H1 (cell line): ENCODE results near the gene CNOT1. TPM values are rescaled to one million over a fixed set of nuclear protein-coding genes. Genes with fewer than 3 reads are reported as not detected.

Experiments
- CTCF ChIA-PET: fragments of 300-600 bp; sonication (Branson Sonifier 250); formaldehyde crosslinking; loops from one replicate; lab custom pipeline; 2021; ENCODE audit not compliant: partially characterized antibody; lab: Charles Lee
- POLR2A ChIA-PET: fragments of 300-600 bp; sonication (Branson Sonifier 250); formaldehyde crosslinking; loops from one replicate; lab custom pipeline; 2021; ENCODE audit warnings: inconsistent platforms; ENCODE audit not compliant: partially characterized antibody; lab: Charles Lee
- DNase-seq, 2 experiments: peaks; one replicate each; pipeline versions ENCODE4 v3.0.0 to v3.0.0-alpha.2; 2010 to 2022; ENCODE audit warnings: low spot score in 2 of 2, low read depth in 1 of 2, mixed read lengths in 1 of 2
- FAIRE-seq: peaks from 2 replicates; lab custom pipeline; 2011; peaks lifted over from hg19 to GRCh38; lab: Jason Lieb, UNC
- H2AFZ ChIP-seq: 2 replicates; pipeline ENCODE4 v1.8.1; 2012; ENCODE audit warnings: low read length, inconsistent platforms
- H2AK5ac ChIP-seq: 2 replicates; pipeline ENCODE4 v1.6.1; 2013; ENCODE audit warnings: low read depth, low read length
- H2BK120ac ChIP-seq: replicated peaks from 2 replicates; pipeline ENCODE3; 2013; ENCODE audit warnings: low read depth, low read length, inconsistent platforms
- H2BK12ac ChIP-seq: 2 replicates; pipeline ENCODE4 v1.6.1; 2013; ENCODE audit warnings: low read depth, low read length
- H2BK15ac ChIP-seq: 2 replicates; pipeline ENCODE4 v1.6.1; 2013; ENCODE audit warnings: low read length
- H2BK20ac ChIP-seq: 2 replicates; pipeline ENCODE4 v1.6.1; 2013; ENCODE audit warnings: low read length
- H2BK5ac ChIP-seq: 2 replicates; pipeline ENCODE4 v1.6.1; 2013; ENCODE audit warnings: low read depth, low read length
- H3K14ac ChIP-seq: 2 replicates; pipeline ENCODE4 v1.6.1; 2013; ENCODE audit warnings: inconsistent platforms; ENCODE audit not compliant: insufficient read length
- H3K18ac ChIP-seq: 2 replicates; pipeline ENCODE4 v1.6.1; 2013; ENCODE audit warnings: low read length; ENCODE audit errors: extremely low read depth
- H3K23ac ChIP-seq: 2 replicates; pipeline ENCODE4 v1.6.1; 2013; ENCODE audit warnings: inconsistent platforms; ENCODE audit not compliant: insufficient read length
- H3K23me2 ChIP-seq: 2 replicates; pipeline ENCODE4 v1.6.1; 2013; ENCODE audit warnings: low read depth, low read length
- H3K27ac ChIP-seq: 2 replicates; pipeline ENCODE4 v1.6.1; 2011; ENCODE audit warnings: low read depth, low read length, inconsistent platforms
- H3K27me3 ChIP-seq, 4 experiments: replicated peaks in 1 of 4; 1 replicate in 1 of 4; 2 replicates in 3 of 4; pipeline versions ENCODE4 v1.6.1 to v1.8.1; 2011 to 2013; ENCODE audit warnings: low read length in 3 of 4, mild to moderate bottlenecking in 3 of 4, inconsistent platforms in 2 of 4, mixed read lengths in 2 of 4, moderate library complexity in 1 of 4; ENCODE audit not compliant: control insufficient read depth in 3 of 4, insufficient read depth in 3 of 4; ENCODE audit errors: extremely low read depth in 1 of 4
- H3K36me3 ChIP-seq, 4 experiments: 2 replicates each; pipeline versions ENCODE4 v1.6.1 to v1.8.1; 2011 to 2013; ENCODE audit warnings: mild to moderate bottlenecking in 4 of 4, low read length in 3 of 4, moderate library complexity in 2 of 4, control low read depth in 1 of 4, inconsistent platforms in 1 of 4; ENCODE audit not compliant: insufficient read depth in 4 of 4, control insufficient read depth in 2 of 4
- H3K4ac ChIP-seq: replicated peaks from 2 replicates; pipeline ENCODE3; 2013; ENCODE audit warnings: low read length, low read depth, mixed read lengths, inconsistent platforms; ENCODE audit not compliant: insufficient read length
- H3K4me1 ChIP-seq, 4 experiments: replicated peaks in 1 of 4; 1 replicate in 1 of 4; 2 replicates in 3 of 4; pipeline versions ENCODE4 v1.6.1 to v1.8.1; 2011 to 2013; ENCODE audit warnings: low read length in 3 of 4, inconsistent platforms in 2 of 4, mixed read lengths in 1 of 4; ENCODE audit not compliant: insufficient read depth in 4 of 4, control insufficient read depth in 3 of 4
- H3K4me2 ChIP-seq, 2 experiments: 2 replicates each; pipeline versions ENCODE4 v1.6.1 to v1.8.1; 2011 to 2013; ENCODE audit warnings: low read depth in 2 of 2, low read length in 2 of 2, control low read depth in 1 of 2, inconsistent platforms in 1 of 2, mild to moderate bottlenecking in 1 of 2; ENCODE audit not compliant: insufficient read depth in 1 of 2
- H3K4me3 ChIP-seq, 4 experiments: fragments of 200-600, 300-600 bp in 1 of 4; sonication (generic), shearing (Covaris generic), sonication (Bioruptor Twin) in 1 of 4; 2 replicates each; pipeline versions ENCODE4 v1.5.1 to v1.8.1; 2011 to 2016; ENCODE audit warnings: low read length in 4 of 4, low read depth in 3 of 4, control low read depth in 2 of 4, inconsistent platforms in 2 of 4, mild to moderate bottlenecking in 2 of 4, mixed read lengths in 1 of 4, moderate library complexity in 1 of 4; ENCODE audit not compliant: insufficient read depth in 2 of 4; ENCODE audit errors: extremely low read depth in 1 of 4
- H3K56ac ChIP-seq: replicated peaks from 2 replicates; pipeline ENCODE3; 2013; ENCODE audit warnings: low read depth, mild to moderate bottlenecking, mixed read lengths, low read length, inconsistent platforms; ENCODE audit not compliant: insufficient read length
- H3K79me1 ChIP-seq: 2 replicates; pipeline ENCODE4 v1.6.1; 2013; ENCODE audit warnings: low read depth, low read length, control low read depth
- H3K79me2 ChIP-seq, 2 experiments: 2 replicates each; pipeline versions ENCODE4 v1.6.1 to v1.8.1; 2012 to 2013; ENCODE audit warnings: low read length in 2 of 2, mild to moderate bottlenecking in 2 of 2, inconsistent platforms in 1 of 2; ENCODE audit not compliant: insufficient read depth in 2 of 2, control insufficient read depth in 1 of 2
- H3K9ac ChIP-seq, 4 experiments: replicated peaks in 1 of 4; 1 replicate in 1 of 4; 2 replicates in 3 of 4; pipeline versions ENCODE4 v1.6.1 to v1.8.1; 2011 to 2013; ENCODE audit warnings: low read depth in 3 of 4, low read length in 3 of 4, control low read depth in 2 of 4, mild to moderate bottlenecking in 2 of 4, moderate library complexity in 2 of 4, inconsistent platforms in 1 of 4; ENCODE audit errors: extremely low read depth in 1 of 4
- H3K9me3 ChIP-seq, 2 experiments: 2 replicates each; pipeline versions ENCODE4 v1.6.1 to v1.8.1; 2012 to 2013; ENCODE audit warnings: mild to moderate bottlenecking in 2 of 2, moderate library complexity in 2 of 2, control low read depth in 1 of 2, inconsistent platforms in 1 of 2, low read depth in 1 of 2, low read length in 1 of 2, mixed read lengths in 1 of 2; ENCODE audit not compliant: insufficient read depth in 2 of 2
- H4K20me1 ChIP-seq, 2 experiments: replicated peaks in 1 of 2; 2 replicates each; pipeline versions ENCODE3 to v1.8.1; 2011 to 2013; ENCODE audit warnings: inconsistent platforms in 2 of 2, low read length in 2 of 2, mild to moderate bottlenecking in 1 of 2; ENCODE audit not compliant: insufficient read depth in 2 of 2, control insufficient read depth in 1 of 2
- H4K5ac ChIP-seq: 2 replicates; pipeline ENCODE4 v1.6.1; 2013; ENCODE audit warnings: low read length, low read depth, mixed read lengths, inconsistent platforms; ENCODE audit not compliant: insufficient read length
- H4K8ac ChIP-seq: 2 replicates; pipeline ENCODE4 v1.8.0; 2013; ENCODE audit warnings: mild to moderate bottlenecking, moderate library complexity, low read length, inconsistent platforms; ENCODE audit not compliant: insufficient read depth; ENCODE audit errors: extremely low read depth
- H4K91ac ChIP-seq: replicated peaks from 2 replicates; pipeline ENCODE3; 2013; ENCODE audit warnings: low read length, mixed read lengths, inconsistent platforms; ENCODE audit not compliant: insufficient read length
- BACH1 ChIP-seq: IDR thresholded peaks from 2 replicates; pipeline ENCODE4 v1.6.1; 2012; ENCODE audit warnings: low read length, improper control_type of control experiment
- BCL11A ChIP-seq, 2 experiments: IDR thresholded peaks; one replicate each; pipeline ENCODE4 v1.6.1; 2011; ENCODE audit warnings: low read depth in 2 of 2, low read length in 2 of 2, mild to moderate bottlenecking in 2 of 2
- CBX5 ChIP-seq: fragments of 300-800, 300-1000 bp; sonication (generic); IDR thresholded peaks from 2 replicates; pipeline ENCODE4 v1.7.1; 2016; ENCODE audit warnings: antibody characterized with exemption, low read length, low read depth
- GABPA ChIP-seq: IDR thresholded peaks from 2 replicates; pipeline ENCODE4 v1.6.1; 2011; ENCODE audit warnings: mild to moderate bottlenecking, low read length, moderate library complexity, borderline replicate concordance; ENCODE audit not compliant: insufficient read depth
- GTF2F1 ChIP-seq: IDR thresholded peaks from 2 replicates; pipeline ENCODE4 v1.6.1; 2012; ENCODE audit warnings: low read depth, low read length, improper control_type of control experiment, borderline replicate concordance
- MAX ChIP-seq: IDR thresholded peaks from 2 replicates; pipeline ENCODE4 v1.6.1; 2012; ENCODE audit warnings: inconsistent platforms
- POLR2A ChIP-seq, 2 experiments: IDR thresholded peaks; 1 replicate in 1 of 2; 2 replicates in 1 of 2; pipeline ENCODE4 v1.6.1; 2011; ENCODE audit warnings: low read depth in 2 of 2, low read length in 2 of 2, mild to moderate bottlenecking in 2 of 2; ENCODE audit errors: control extremely low read depth in 1 of 2
- RBBP5 ChIP-seq: IDR thresholded peaks from 2 replicates; pipeline ENCODE4 v1.7.1; 2012; ENCODE audit warnings: low read depth, mild to moderate bottlenecking, inconsistent platforms, low read length, moderate library complexity, borderline replicate concordance
- RFX5 ChIP-seq: IDR thresholded peaks from 2 replicates; pipeline ENCODE4 v1.6.1; 2011; ENCODE audit warnings: low read depth, low read length, improper control_type of control experiment, borderline replicate concordance
- SIRT6 ChIP-seq: IDR thresholded peaks from one replicate; pipeline ENCODE4 v1.7.1; 2012; ENCODE audit warnings: low read length, inconsistent platforms
- SIX5 ChIP-seq: IDR thresholded peaks from 2 replicates; pipeline ENCODE4 v1.6.1; 2011; ENCODE audit warnings: mild to moderate bottlenecking, low read depth, low read length
- SP2 ChIP-seq: IDR thresholded peaks from 2 replicates; pipeline ENCODE4 v1.6.1; 2012; ENCODE audit warnings: mild to moderate bottlenecking, low read length, inconsistent platforms
- TBP ChIP-seq: IDR thresholded peaks from 2 replicates; pipeline ENCODE4 v1.6.1; 2011; ENCODE audit warnings: low read depth, low read length, improper control_type of control experiment
- WGBS, 2 experiments: shearing (Covaris generic) in 1 of 2; methylation state at CpG; one replicate each; pipeline versions ENCODE4 v1.1.6 to v1.1.7; 2013 to 2015; ENCODE audit warnings: low lambda C conversion rate in 2 of 2, mixed read lengths in 2 of 2, inconsistent platforms in 1 of 2, low coverage in 1 of 2, missing lambda C conversion rate in 1 of 2; ENCODE audit not compliant: insufficient replicate concordance in 2 of 2, insufficient coverage in 1 of 2, insufficient read length in 1 of 2; ENCODE audit errors: extremely low coverage in 1 of 2, missing lambda C conversion rate in 1 of 2; 5-methylcytosine and 5-hydroxymethylcytosine counted together
- polyA plus RNA-seq, 7 experiments: library from polyadenylated mRNA; depleted of rRNA in 3 of 7; stranded (reverse) in 5 of 7; unstranded in 2 of 7; fragments of >200 nt in 5 of 7; fragments of 200-250 nt in 2 of 7; gene quantifications; 1 replicate in 5 of 7; 2 replicates in 1 of 7; 4 replicates in 1 of 7; pipeline versions ENCODE4 v1.2.1 to v1.2.3, GENCODE V29; 2011 to 2013; ENCODE audit warnings: missing spikeins in 2 of 7, mixed read lengths in 2 of 7
- total RNA-seq: library from RNA; stranded (reverse); fragmentation: NEBNext Ultra II Directional; extraction: Animal tissue kit (Norgen Biotek cat#: 25700); gene quantifications from 2 replicates; pipeline ENCODE4 v1.2.1, GENCODE V29; 2021

The CNOT1 gene
- total and polyA plus RNA-seq, 2 of the 8 experiments (the other 6 are each of a cell fraction or from before 2014, with no cell fraction given) = 306 to 319 TPM

- no peak overlapping the region for H3K56ac ChIP-seq
- H3K36me3 ChIP-seq = peaks cover 32 to 91% (median 70%) of the 10 kb centered on the region in 4 experiments
- no peak overlapping the region for H2BK12ac ChIP-seq
- no peak overlapping the region for H3K4me3 ChIP-seq
- H3K4ac ChIP-seq = no peak overlapping the region
- no peaks in the 10 kb centered on the region for H3K23me2 ChIP-seq
- H3K79me2 ChIP-seq = peaks cover 0 to 7% of the 10 kb centered on the region in 2 experiments; a peak in 1 of 4 replicates
- H3K79me1 ChIP-seq = peaks cover 3% of the 10 kb centered on the region; the same call in 1 of the 2 replicates
- ChIA-PET CTCF (interaction anchor here (0.6 to 0.9 kb wide), 2 partner anchors 82 to 946 kb away, joined by 3 read pairs; no protein-coding TSS in a partner anchor), POLR2A (interaction anchor here (0.7 to 1.6 kb wide), 3 partner anchors 14 to 73 kb away, joined by 3 to 4 read pairs (median 3); no protein-coding TSS in a partner anchor)
- no peak for DNase-seq
- no peak overlapping the region for H3K23ac ChIP-seq
- no peak overlapping the region for H2BK15ac ChIP-seq
- no peak overlapping the region for H2BK20ac ChIP-seq
- no peaks in the 10 kb centered on the region for H3K4me1 ChIP-seq
- H4K5ac ChIP-seq = no peak overlapping the region
- no peak overlapping the region for H2BK5ac ChIP-seq
- H3K9ac ChIP-seq = no peak overlapping the region
- H4K20me1 ChIP-seq = peaks cover 1 to 4% of the 10 kb centered on the region in 2 experiments
- H3K14ac ChIP-seq = no peak overlapping the region
- no peak overlapping the region for H2AFZ ChIP-seq
- 0 out of 4 replicates have a peak, but pooled peaks cover 0 to 3% of the 10 kb centered on the region in 2 experiments for H3K9me3 ChIP-seq
- no peak overlapping the region for H4K8ac ChIP-seq
- H4K91ac ChIP-seq = no peak overlapping the region
- WGBS, 2 experiments = 93% methylated on average over 8 of the region's 8 CpGs; no CpG with 5 or more reads in 1 of the 2 experiments
- no peak overlapping the region for H2AK5ac ChIP-seq
- no peak overlapping the region for H3K27ac ChIP-seq
- H3K27me3 ChIP-seq = no peaks in the 10 kb centered on the region
- no peak overlapping the region for H2BK120ac ChIP-seq
- FAIRE-seq = no peak
- H3K18ac ChIP-seq = no peak overlapping the region
- H3K4me2 ChIP-seq = no peak overlapping the region
- TF ChIP-seq SIRT6 (no peak), MAX (no peak), SIX5 (no peak), CBX5 (no peak), BACH1 (no peak), SP2 (no peak), BCL11A (IDR thresholded peaks at IDR 0.05; ENCODE audit: low read depth in 2 of 2, low read length in 2 of 2) (no peak), GABPA (no peak), GTF2F1 (no peak), POLR2A (IDR thresholded peaks at IDR 0.05; ENCODE audit: control extremely low read depth in 1 of 2, low read depth in 2 of 2, low read length in 2 of 2) (no peak), RFX5 (no peak), RBBP5 (no peak), TBP (no peak)
These were observed 44.7 kb downstream of the CNOT1 start for GRCh38 chr16:58584831-58585505.
